Measurements from ENCODE around the gene CD160.
"Not testable (repeated sequence)": the region's sequence is repeated elsewhere in the genome, so short reads cannot be mapped to it uniquely, and the experiment has no call there.

CD160 gene

GRCh38 chr1:145758575-145758974, 39.3 kb downstream of the CD160 start:
- no peak for DNase-seq (ENCODE audit: low read depth in 2 of 2)

GRCh38 chr1:145759721-145760120, 40.4 kb downstream of the CD160 start:
- no peak for DNase-seq (ENCODE audit: low read depth in 2 of 2)

GRCh38 chr1:145760395-145760949, 41.2 kb downstream of the CD160 start:
- DNase-seq (ENCODE audit: low read depth in 2 of 2), result not testable (repeated sequence)

GRCh38 chr1:145761498-145761897, 42.2 kb downstream of the CD160 start:
- not testable (repeated sequence) for DNase-seq (ENCODE audit: low read depth in 2 of 2)

- not testable (repeated sequence) for DNase-seq (ENCODE audit: low read depth in 2 of 2)
These were observed 42.7 kb downstream of the CD160 start for GRCh38 chr1:145762001-145762400.

GRCh38 chr1:145764231-145764940, 45.1 kb downstream of the CD160 start:
- not testable (repeated sequence) for DNase-seq (ENCODE audit: low read depth in 2 of 2)

GRCh38 chr1:145765127-145765526, 45.8 kb downstream of the CD160 start:
- not testable (repeated sequence) for DNase-seq (ENCODE audit: low read depth in 2 of 2)

- not testable (repeated sequence) for DNase-seq (ENCODE audit: low read depth in 2 of 2)
These were observed 46.5 kb downstream of the CD160 start for GRCh38 chr1:145765585-145766360.

- not testable (repeated sequence) for DNase-seq (ENCODE audit: low read depth in 2 of 2)
These were observed 47.6 kb downstream of the CD160 start for GRCh38 chr1:145766926-145767325.

GRCh38 chr1:145768004-145768403, 48.7 kb downstream of the CD160 start:
- DNase-seq (ENCODE audit: low read depth in 2 of 2), result not testable (repeated sequence)

- DNase-seq (ENCODE audit: low read depth in 2 of 2), result no peak
These were observed 51.8 kb downstream of the CD160 start for GRCh38 chr1:145771056-145771455.

- no peak for DNase-seq (ENCODE audit: low read depth in 2 of 2)
These were observed 54.1 kb downstream of the CD160 start for GRCh38 chr1:145773423-145773822.

GRCh38 chr1:145777357-145778145, 58.3 kb downstream of the CD160 start:
- no peak for DNase-seq (ENCODE audit: low read depth in 2 of 2)

- DNase-seq (ENCODE audit: low read depth in 2 of 2), result no peak
These were observed 58.8 kb downstream of the CD160 start for GRCh38 chr1:145778146-145778540.

GRCh38 chr1:145782272-145783099, 63.2 kb downstream of the CD160 start:
- no peak for DNase-seq (ENCODE audit: low read depth in 2 of 2)

GRCh38 chr1:145784409-145784808, 65.1 kb downstream of the CD160 start:
- DNase-seq (ENCODE audit: low read depth in 2 of 2), result no peak

GRCh38 chr1:145785547-145785946, 66.2 kb downstream of the CD160 start:
- no peak for DNase-seq (ENCODE audit: low read depth in 2 of 2)

- DNase-seq (ENCODE audit: low read depth in 2 of 2), result no peak
These were observed 67.0 kb downstream of the CD160 start for GRCh38 chr1:145786271-145786670.

GRCh38 chr1:145788580-145788979, 69.3 kb downstream of the CD160 start:
- DNase-seq (ENCODE audit: low read depth in 2 of 2), result no peak
